DOHH2 (cell line): ENCODE results near the gene GK2.

Source experiments
- H3F3A ChIP-seq: fragments of 200-600 bp; sonication (generic), shearing (Covaris generic); 2 replicates; pipeline ENCODE4 v1.6.0; 2016; ENCODE audit warnings: antibody characterized with exemption, mild to moderate bottlenecking; ENCODE audit not compliant: control insufficient read depth, insufficient read depth
- H3K27ac ChIP-seq: fragments of 200-600 bp; sonication (generic); 2 replicates; pipeline ENCODE4 v1.5.1; 2014; ENCODE audit warnings: low read depth, mild to moderate bottlenecking, low read length, moderate library complexity
- H3K27me3 ChIP-seq: fragments of 200-600 bp; sonication (generic); 2 replicates; pipeline ENCODE4 v1.6.1; 2014; ENCODE audit warnings: mild to moderate bottlenecking, low read length, mixed read lengths; ENCODE audit not compliant: control insufficient read depth
- H3K36me3 ChIP-seq: fragments of 200-600 bp; sonication (generic); 2 replicates; pipeline ENCODE4 v1.6.1; 2014; ENCODE audit warnings: mild to moderate bottlenecking, low read length, moderate library complexity, mixed read lengths; ENCODE audit not compliant: control insufficient read depth
- H3K4me1 ChIP-seq: fragments of 200-600 bp; sonication (generic); 2 replicates; pipeline ENCODE4 v1.6.1; 2014; ENCODE audit warnings: mild to moderate bottlenecking, low read length, mixed read lengths; ENCODE audit not compliant: control insufficient read depth
- H3K4me2 ChIP-seq: fragments of 200-600 bp; sonication (generic); 2 replicates; pipeline ENCODE4 v1.6.0; 2014; ENCODE audit warnings: mild to moderate bottlenecking, low read length, moderate library complexity
- H3K4me3 ChIP-seq: fragments of 200-600 bp; sonication (generic); 2 replicates; pipeline ENCODE4 v1.5.1; 2014; ENCODE audit warnings: mild to moderate bottlenecking, low read length, mixed read lengths
- H3K79me2 ChIP-seq: fragments of 200-600 bp; sonication (generic); 2 replicates; pipeline ENCODE4 v1.6.1; 2014; ENCODE audit warnings: mild to moderate bottlenecking, low read length, mixed read lengths; ENCODE audit not compliant: control insufficient read depth
- H3K9me2 ChIP-seq: fragments of 200-600 bp; sonication (generic); replicated peaks from 2 replicates; pipeline ENCODE4 v1.6.1; 2014; ENCODE audit warnings: mild to moderate bottlenecking, low read length, mixed read lengths; ENCODE audit not compliant: control insufficient read depth
- H3K9me3 ChIP-seq: fragments of 200-600 bp; sonication (generic); 2 replicates; pipeline ENCODE4 v1.6.1; 2014; ENCODE audit warnings: antibody characterized with exemption, low read length, mixed read lengths; ENCODE audit not compliant: control insufficient read depth, insufficient read depth
- H4K20me1 ChIP-seq: fragments of 200-600 bp; sonication (generic); 2 replicates; pipeline ENCODE4 v1.6.0; 2014; ENCODE audit warnings: low read depth, mild to moderate bottlenecking, antibody characterized with exemption, low read length, moderate library complexity; ENCODE audit not compliant: control insufficient read depth, insufficient read depth
- CTCF ChIP-seq: fragments of 200-600 bp; sonication (generic); IDR thresholded peaks from one replicate; pipeline ENCODE4 v1.5.1; 2014; ENCODE audit warnings: antibody characterized with exemption, mild to moderate bottlenecking, low read depth, low read length; ENCODE audit not compliant: poor library complexity, severe bottlenecking
- EZH2phosphoT487 ChIP-seq: fragments of 200-600 bp; sonication (generic); IDR thresholded peaks from 2 replicates; pipeline ENCODE4 v1.6.1; 2017; ENCODE audit warnings: borderline replicate concordance, mild to moderate bottlenecking, antibody characterized with exemption, low read length, moderate library complexity, mixed read lengths

GK2 gene

GRCh38 chr4:79362626-79363025 is 45.4 kb downstream of the GK2 start:
- H3K27ac ChIP-seq: no peak overlapping the region
- TF ChIP-seq EZH2phosphoT487 (no peak), CTCF (no peak)

GRCh38 chr4:79360006-79360405 is 48.0 kb downstream of the GK2 start:
- no peaks in the 10 kb centered on the region for H4K20me1 ChIP-seq

More at GRCh38 chr4:79362626-79363025, 45.4 kb downstream of the GK2 start:
- Histone ChIP-seq H3K36me3 (no peaks in the 10 kb centered on the region), H3K9me2 (no peaks in the 10 kb centered on the region), H3K4me2 (no peak overlapping the region), H3K9me3 (no peaks in the 10 kb centered on the region), H3K4me1 (no peaks in the 10 kb centered on the region), H3K79me2 (no peaks in the 10 kb centered on the region), H3K4me3 (no peak overlapping the region), H4K20me1 (no peaks in the 10 kb centered on the region), H3K27me3 (no peaks in the 10 kb centered on the region), H3F3A (no peaks in the 10 kb centered on the region)

GRCh38 chr4:79358438-79358837 is 49.6 kb downstream of the GK2 start:
- H3K79me2 ChIP-seq: no peaks in the 10 kb centered on the region
- H3K4me2 ChIP-seq: no peak overlapping the region
- H4K20me1 ChIP-seq: no peaks in the 10 kb centered on the region
- H3K27ac ChIP-seq: no peak overlapping the region
- H3K27me3 ChIP-seq: no peaks in the 10 kb centered on the region
- no peak for TF ChIP-seq EZH2phosphoT487
- no peak for TF ChIP-seq CTCF
- H3K9me3 ChIP-seq: no peaks in the 10 kb centered on the region
- no peaks in the 10 kb centered on the region for H3K9me2 ChIP-seq
- H3K4me1 ChIP-seq: no peaks in the 10 kb centered on the region
- H3K4me3 ChIP-seq: no peak overlapping the region
- no peaks in the 10 kb centered on the region for H3F3A ChIP-seq
- H3K36me3 ChIP-seq: no peaks in the 10 kb centered on the region

More at GRCh38 chr4:79360006-79360405, 48.0 kb downstream of the GK2 start:
- no peak overlapping the region for H3K27ac ChIP-seq
- H3K27me3 ChIP-seq: no peaks in the 10 kb centered on the region
- H3K9me2 ChIP-seq: no peaks in the 10 kb centered on the region
- H3K9me3 ChIP-seq: no peaks in the 10 kb centered on the region
- H3K4me3 ChIP-seq: no peak overlapping the region
- no peaks in the 10 kb centered on the region for H3F3A ChIP-seq
- no peaks in the 10 kb centered on the region for H3K36me3 ChIP-seq
- H3K4me1 ChIP-seq: no peaks in the 10 kb centered on the region
- no peak for TF ChIP-seq CTCF
- no peak for TF ChIP-seq EZH2phosphoT487
- H3K4me2 ChIP-seq: no peak overlapping the region
- no peaks in the 10 kb centered on the region for H3K79me2 ChIP-seq
